DMS 273 (cell line): ENCODE results near the gene EGR4.

ENCODE experiments used
- DNase-seq: peaks from one replicate; lab custom pipeline; 2025; ENCODE audit not compliant: unreplicated experiment; lab: John Stamatoyannopoulos, UW

Gene EGR4

DNA sequence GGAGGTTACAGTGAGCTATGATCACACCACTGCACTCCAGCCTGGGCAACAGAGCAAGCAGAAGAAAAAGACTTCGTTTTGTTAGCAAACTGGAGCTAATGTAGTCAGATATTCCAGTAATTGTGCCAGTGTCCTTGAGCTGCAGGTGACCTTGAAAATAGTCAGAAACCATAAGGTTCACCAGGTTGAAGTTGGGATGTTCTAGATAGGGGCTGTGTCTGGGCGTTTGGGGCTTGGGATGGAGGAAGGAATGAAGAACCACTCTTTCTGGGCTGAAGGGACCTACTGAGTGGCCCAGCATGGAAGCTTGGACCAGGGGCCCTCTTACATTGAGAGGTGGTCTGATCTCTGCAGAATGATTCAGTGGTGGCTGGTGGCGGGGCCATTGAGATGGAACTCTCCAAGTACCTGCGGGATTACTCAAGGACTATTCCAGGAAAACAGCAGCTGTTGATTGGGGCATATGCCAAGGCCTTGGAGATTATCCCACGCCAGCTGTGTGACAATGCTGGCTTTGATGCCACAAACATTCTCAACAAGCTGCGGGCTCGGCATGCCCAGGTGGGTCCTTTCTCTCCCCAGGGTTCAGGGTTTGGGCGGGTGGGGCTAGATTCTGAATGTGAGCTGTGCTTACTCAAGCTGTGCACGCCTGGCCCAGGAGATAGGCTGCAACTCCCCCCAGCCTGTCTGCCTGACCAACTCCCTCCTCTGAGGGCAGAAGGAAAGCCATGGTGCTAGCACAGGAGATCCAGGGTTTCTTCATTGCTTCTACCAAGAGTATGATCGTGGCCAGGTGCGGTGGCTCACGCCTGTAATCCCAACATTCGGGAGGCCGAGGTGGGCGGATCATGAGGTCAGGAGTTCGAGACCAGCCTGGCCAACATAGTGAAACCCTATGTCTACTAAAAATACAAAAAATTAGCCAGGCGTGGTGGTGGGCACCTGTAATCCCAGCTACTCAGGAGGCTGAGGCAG, 42.2 kb downstream of the EGR4 start:
- peak; percentile 66 for DNase-seq

- peak; percentile 70 for DNase-seq
Observed at GRCh38 chr2:73249636-73250035, 43.7 kb downstream of the EGR4 start.

- no peak for DNase-seq
Observed at GRCh38 chr2:73246850-73247249, 46.5 kb downstream of the EGR4 start.

DNA sequence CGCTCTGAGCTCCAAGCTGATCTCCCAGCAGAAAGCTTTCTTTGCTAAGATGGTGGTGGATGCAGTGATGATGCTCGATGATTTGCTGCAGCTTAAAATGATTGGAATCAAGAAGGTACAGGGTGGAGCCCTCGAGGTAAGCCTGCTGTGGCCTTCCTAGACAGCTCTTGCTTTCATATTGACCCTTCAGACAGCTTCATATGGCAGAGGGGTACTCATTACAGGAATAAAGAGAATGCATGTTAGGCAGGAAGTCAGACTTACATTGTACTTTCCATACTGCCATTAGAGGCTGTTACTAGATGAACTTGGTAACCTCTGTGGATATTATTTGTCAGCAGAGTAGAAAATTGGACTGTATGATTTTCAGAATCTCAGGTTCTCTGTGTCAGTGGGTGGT, 48.8 kb downstream of the EGR4 start:
- DNase-seq = no peak

DNA sequence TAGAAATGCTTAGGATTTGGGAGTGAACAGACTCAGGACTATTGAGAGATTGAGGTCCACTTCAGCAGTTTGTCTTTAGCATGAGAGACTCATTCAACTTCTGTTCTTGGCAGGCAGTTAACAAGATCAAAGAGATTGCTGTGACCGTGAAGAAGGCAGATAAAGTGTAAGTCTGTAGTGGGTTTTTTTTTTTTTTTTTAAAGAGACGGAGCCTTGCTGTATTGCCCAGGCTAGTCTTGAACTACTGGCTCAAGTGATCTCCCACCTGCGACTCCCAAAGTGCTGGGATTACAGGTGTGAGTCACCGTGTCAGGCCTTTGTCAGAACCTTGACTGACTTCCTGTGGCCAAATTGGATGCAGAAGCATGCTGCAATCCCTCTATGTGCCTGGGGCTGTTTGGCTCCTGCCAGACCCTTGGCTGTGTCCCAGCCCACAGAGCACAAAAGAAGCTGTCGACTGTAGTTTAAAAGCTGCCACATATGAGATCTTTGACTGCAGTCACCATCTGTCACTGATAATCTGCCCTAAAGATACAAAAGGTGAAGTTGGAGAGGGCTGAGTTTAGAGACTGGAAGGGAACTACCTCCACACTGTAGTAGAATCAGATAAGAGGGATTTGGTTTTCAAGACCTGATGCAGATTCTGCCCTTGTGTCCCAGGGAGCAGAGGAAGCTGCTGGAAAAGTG, 49.3 kb downstream of the EGR4 start:
- DNase-seq = peak; percentile 92
